Liver (tissue), 9 donors: ENCODE results near the gene BEST3. TPM values are rescaled to one million over a fixed set of nuclear protein-coding genes. Genes with fewer than 3 reads are reported as not detected.

Experiments used
- DNase-seq: peaks from one replicate; pipeline ENCODE4 v3.0.0-alpha.2; 2017; ENCODE audit warnings: low spot score
- H3K27ac ChIP-seq, 2 donors: one replicate each; pipeline ENCODE4 v1.7.0; 2013; ENCODE audit warnings: inconsistent platforms in 2 of 2, low read length in 2 of 2, control low read depth in 1 of 2, low read depth in 1 of 2, mild to moderate bottlenecking in 1 of 2
- H3K27me3 ChIP-seq, 4 donors: one replicate each; pipeline versions ENCODE4 v1.6.1 to v1.7.0; 2013; ENCODE audit warnings: low read length in 3 of 4, inconsistent platforms in 1 of 4, mild to moderate bottlenecking in 1 of 4, moderate library complexity in 1 of 4; ENCODE audit not compliant: control insufficient read depth in 4 of 4, insufficient read depth in 4 of 4
- H3K36me3 ChIP-seq, 4 donors: one replicate each; pipeline versions ENCODE4 v1.6.1 to v1.7.0; 2013; ENCODE audit warnings: low read length in 3 of 4, mild to moderate bottlenecking in 3 of 4, low read depth in 1 of 4, moderate library complexity in 1 of 4; ENCODE audit not compliant: control insufficient read depth in 4 of 4, insufficient read depth in 3 of 4
- H3K4me1 ChIP-seq, 4 donors: one replicate each; pipeline versions ENCODE4 v1.6.1 to v1.7.0; 2013; ENCODE audit warnings: low read length in 3 of 4, mild to moderate bottlenecking in 3 of 4, moderate library complexity in 1 of 4; ENCODE audit not compliant: control insufficient read depth in 4 of 4, insufficient read depth in 4 of 4
- H3K4me3 ChIP-seq, 3 donors: one replicate each; pipeline versions ENCODE4 v1.6.1 to v1.7.0; 2013; ENCODE audit warnings: low read length in 3 of 3, control low read depth in 1 of 3, low read depth in 1 of 3, mild to moderate bottlenecking in 1 of 3
- H3K9ac ChIP-seq, 2 donors: one replicate each; pipeline ENCODE4 v1.7.0; 2013; ENCODE audit warnings: low read length in 2 of 2, mild to moderate bottlenecking in 2 of 2, moderate library complexity in 2 of 2, control low read depth in 1 of 2, low read depth in 1 of 2
- H3K9me3 ChIP-seq, 4 donors: one replicate each; pipeline versions ENCODE4 v1.6.1 to v1.7.0; 2013; ENCODE audit warnings: low read length in 3 of 4; ENCODE audit not compliant: control insufficient read depth in 4 of 4
- EGR1 ChIP-seq, 2 donors: IDR thresholded peaks; 2 replicates each; pipeline ENCODE4 v1.6.1; 2016 to 2018; ENCODE audit warnings: antibody characterized with exemption in 2 of 2, low read depth in 2 of 2
- FOXA1 ChIP-seq: IDR thresholded peaks from 2 replicates; pipeline ENCODE4 v1.6.1; 2016; ENCODE audit warnings: antibody characterized with exemption
- FOXA2 ChIP-seq: IDR thresholded peaks from 2 replicates; pipeline ENCODE4 v1.6.1; 2016; ENCODE audit warnings: antibody characterized with exemption
- GABPA ChIP-seq, 2 donors: IDR thresholded peaks in 1 of 2; conservative IDR thresholded peaks in 1 of 2; 2 replicates each; pipeline ENCODE4 v1.6.1; 2016; ENCODE audit warnings: antibody characterized with exemption in 2 of 2, mild to moderate bottlenecking in 1 of 2, moderate library complexity in 1 of 2
- HNF4A ChIP-seq, 2 donors: conservative IDR thresholded peaks; 2 replicates each; pipeline ENCODE4 v1.6.1; 2016; ENCODE audit warnings: antibody characterized with exemption in 2 of 2, mild to moderate bottlenecking in 2 of 2
- HNF4G ChIP-seq: IDR thresholded peaks from 2 replicates; pipeline ENCODE4 v1.6.1; 2016; ENCODE audit warnings: antibody characterized with exemption
- NR2F2 ChIP-seq: IDR thresholded peaks from 2 replicates; pipeline ENCODE4 v1.6.1; 2016; ENCODE audit warnings: antibody characterized with exemption
- RAD21 ChIP-seq, 2 donors: IDR thresholded peaks; 2 replicates each; pipeline ENCODE4 v1.6.1; 2016; ENCODE audit warnings: antibody characterized with exemption in 2 of 2, mild to moderate bottlenecking in 2 of 2
- RXRA ChIP-seq, 2 donors: IDR thresholded peaks; 2 replicates each; pipeline ENCODE4 v1.6.1; 2017 to 2018; ENCODE audit warnings: antibody characterized with exemption in 2 of 2, mild to moderate bottlenecking in 1 of 2
- SP1 ChIP-seq: IDR thresholded peaks from 2 replicates; pipeline ENCODE4 v1.6.1; 2018; ENCODE audit warnings: antibody characterized with exemption, mild to moderate bottlenecking
- TAF1 ChIP-seq: conservative IDR thresholded peaks from 2 replicates; pipeline ENCODE4 v1.6.1; 2016; ENCODE audit warnings: antibody characterized with exemption, mild to moderate bottlenecking
- YY1 ChIP-seq: IDR thresholded peaks from 2 replicates; pipeline ENCODE4 v1.6.1; 2016; ENCODE audit warnings: antibody characterized with exemption, mild to moderate bottlenecking
- WGBS: extraction: QIAGEN DNeasy Blood & Tissue Kit; methylation state at CpG from one replicate; pipeline ENCODE4 v1.1.7; 2013; 5-methylcytosine and 5-hydroxymethylcytosine counted together
- polyA plus RNA-seq, 2 donors: library from polyadenylated mRNA; stranded (reverse) in 1 of 2; unstranded in 1 of 2; fragments of 200-250 nt in 1 of 2; fragments of >200 nt in 1 of 2; fragmentation: Nextera tagmentation in 1 of 2; extraction: Ambion mirVana in 1 of 2; gene quantifications; one replicate each; pipeline versions ENCODE4 v1.2.1 to v1.2.3, GENCODE V29; 2013 to 2015
- total RNA-seq, 2 donors: library from RNA; depleted of rRNA; stranded (reverse); fragments of >200 nt; gene quantifications; one replicate each; pipeline ENCODE4 v1.2.3, GENCODE V29; 2014
- TF ChIP-seq, protein P1 (sequence below): IDR thresholded peaks from 2 replicates; pipeline ENCODE4 v1.6.1; 2016; ENCODE audit warnings: antibody characterized with exemption, mild to moderate bottlenecking
- TF ChIP-seq, protein P2 (sequence below): IDR thresholded peaks from 2 replicates; pipeline ENCODE4 v1.6.1; 2016; ENCODE audit warnings: antibody characterized with exemption
- TF ChIP-seq, protein P3 (sequence below): IDR thresholded peaks from 2 replicates; pipeline ENCODE4 v1.6.1; 2016; ENCODE audit warnings: antibody characterized with exemption
- TF ChIP-seq, protein P4 (sequence below): IDR thresholded peaks from 2 replicates; pipeline ENCODE4 v1.6.1; 2016; ENCODE audit warnings: antibody characterized with exemption
- TF ChIP-seq, protein P5 (sequence below): fragments of 150-350 bp; IDR thresholded peaks from 2 replicates; pipeline ENCODE4 v1.5.1; 2017; ENCODE audit warnings: improper control_type of control experiment, low read depth, low read length; ENCODE audit not compliant: missing input control
- donor health status: healthy.
- donor health status: healthy.
- donor health status: healthy.
- donor health status: healthy.
- donor health status: healthy.

BEST3 gene
- total and polyA plus RNA-seq, 4 donors = 0.89 TPM; not detected in 3

DNA sequence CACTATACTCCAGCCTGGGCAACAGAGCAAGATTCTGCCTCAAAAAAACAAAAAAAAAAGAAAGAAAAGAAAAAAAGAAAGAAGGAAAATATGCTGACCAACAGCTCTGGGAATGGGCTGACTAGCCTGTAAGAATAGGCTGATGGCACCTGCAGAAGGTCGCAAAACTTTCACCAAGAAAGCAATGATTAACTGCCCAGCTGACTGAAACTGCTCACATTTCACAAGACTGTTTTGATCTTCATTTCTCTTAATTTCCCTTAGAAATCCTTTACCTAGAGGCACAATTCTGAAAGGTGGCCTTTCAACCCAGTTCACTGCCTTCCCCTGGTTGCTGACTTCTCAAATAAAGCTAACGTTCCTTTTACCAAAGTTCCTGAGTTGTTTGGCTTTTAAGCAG is 12.4 kb downstream of the BEST3 start:
- Histone ChIP-seq H3K9ac (no peak overlapping the region), H3K36me3 (no peaks in the 10 kb centered on the region), H3K9me3 (no peaks in the 10 kb centered on the region), H3K4me1 (peaks cover 0 to 5% (median 1%) of the 10 kb centered on the region in 4 donors), H3K4me3 (no peak overlapping the region), H3K27ac (no peak overlapping the region), H3K27me3 (no peaks in the 10 kb centered on the region)
- WGBS = 60% methylated on average over 2 of the region's 2 CpGs
- TF ChIP-seq, protein P1, sequence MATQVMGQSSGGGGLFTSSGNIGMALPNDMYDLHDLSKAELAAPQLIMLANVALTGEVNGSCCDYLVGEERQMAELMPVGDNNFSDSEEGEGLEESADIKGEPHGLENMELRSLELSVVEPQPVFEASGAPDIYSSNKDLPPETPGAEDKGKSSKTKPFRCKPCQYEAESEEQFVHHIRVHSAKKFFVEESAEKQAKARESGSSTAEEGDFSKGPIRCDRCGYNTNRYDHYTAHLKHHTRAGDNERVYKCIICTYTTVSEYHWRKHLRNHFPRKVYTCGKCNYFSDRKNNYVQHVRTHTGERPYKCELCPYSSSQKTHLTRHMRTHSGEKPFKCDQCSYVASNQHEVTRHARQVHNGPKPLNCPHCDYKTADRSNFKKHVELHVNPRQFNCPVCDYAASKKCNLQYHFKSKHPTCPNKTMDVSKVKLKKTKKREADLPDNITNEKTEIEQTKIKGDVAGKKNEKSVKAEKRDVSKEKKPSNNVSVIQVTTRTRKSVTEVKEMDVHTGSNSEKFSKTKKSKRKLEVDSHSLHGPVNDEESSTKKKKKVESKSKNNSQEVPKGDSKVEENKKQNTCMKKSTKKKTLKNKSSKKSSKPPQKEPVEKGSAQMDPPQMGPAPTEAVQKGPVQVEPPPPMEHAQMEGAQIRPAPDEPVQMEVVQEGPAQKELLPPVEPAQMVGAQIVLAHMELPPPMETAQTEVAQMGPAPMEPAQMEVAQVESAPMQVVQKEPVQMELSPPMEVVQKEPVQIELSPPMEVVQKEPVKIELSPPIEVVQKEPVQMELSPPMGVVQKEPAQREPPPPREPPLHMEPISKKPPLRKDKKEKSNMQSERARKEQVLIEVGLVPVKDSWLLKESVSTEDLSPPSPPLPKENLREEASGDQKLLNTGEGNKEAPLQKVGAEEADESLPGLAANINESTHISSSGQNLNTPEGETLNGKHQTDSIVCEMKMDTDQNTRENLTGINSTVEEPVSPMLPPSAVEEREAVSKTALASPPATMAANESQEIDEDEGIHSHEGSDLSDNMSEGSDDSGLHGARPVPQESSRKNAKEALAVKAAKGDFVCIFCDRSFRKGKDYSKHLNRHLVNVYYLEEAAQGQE = no peak
- TF ChIP-seq, protein P2, sequence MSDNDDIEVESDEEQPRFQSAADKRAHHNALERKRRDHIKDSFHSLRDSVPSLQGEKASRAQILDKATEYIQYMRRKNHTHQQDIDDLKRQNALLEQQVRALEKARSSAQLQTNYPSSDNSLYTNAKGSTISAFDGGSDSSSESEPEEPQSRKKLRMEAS = no peak
- TF ChIP-seq RXRA (IDR thresholded peaks at IDR 0.05) (no peak), FOXA2 (no peak), GABPA (IDR thresholded peaks at IDR 0.05 in 1 of 2, conservative IDR thresholded peaks at IDR 0.05 in 1 of 2) (no peak), HNF4A (conservative IDR thresholded peaks at IDR 0.05) (no peak), NR2F2 (no peak), YY1 (no peak), TAF1 (no peak)
- TF ChIP-seq, protein P3, sequence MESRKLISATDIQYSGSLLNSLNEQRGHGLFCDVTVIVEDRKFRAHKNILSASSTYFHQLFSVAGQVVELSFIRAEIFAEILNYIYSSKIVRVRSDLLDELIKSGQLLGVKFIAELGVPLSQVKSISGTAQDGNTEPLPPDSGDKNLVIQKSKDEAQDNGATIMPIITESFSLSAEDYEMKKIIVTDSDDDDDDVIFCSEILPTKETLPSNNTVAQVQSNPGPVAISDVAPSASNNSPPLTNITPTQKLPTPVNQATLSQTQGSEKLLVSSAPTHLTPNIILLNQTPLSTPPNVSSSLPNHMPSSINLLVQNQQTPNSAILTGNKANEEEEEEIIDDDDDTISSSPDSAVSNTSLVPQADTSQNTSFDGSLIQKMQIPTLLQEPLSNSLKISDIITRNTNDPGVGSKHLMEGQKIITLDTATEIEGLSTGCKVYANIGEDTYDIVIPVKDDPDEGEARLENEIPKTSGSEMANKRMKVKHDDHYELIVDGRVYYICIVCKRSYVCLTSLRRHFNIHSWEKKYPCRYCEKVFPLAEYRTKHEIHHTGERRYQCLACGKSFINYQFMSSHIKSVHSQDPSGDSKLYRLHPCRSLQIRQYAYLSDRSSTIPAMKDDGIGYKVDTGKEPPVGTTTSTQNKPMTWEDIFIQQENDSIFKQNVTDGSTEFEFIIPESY = no peak
- TF ChIP-seq, protein P4, sequence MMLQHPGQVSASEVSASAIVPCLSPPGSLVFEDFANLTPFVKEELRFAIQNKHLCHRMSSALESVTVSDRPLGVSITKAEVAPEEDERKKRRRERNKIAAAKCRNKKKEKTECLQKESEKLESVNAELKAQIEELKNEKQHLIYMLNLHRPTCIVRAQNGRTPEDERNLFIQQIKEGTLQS = no peak
- no peak for DNase-seq

DNA sequence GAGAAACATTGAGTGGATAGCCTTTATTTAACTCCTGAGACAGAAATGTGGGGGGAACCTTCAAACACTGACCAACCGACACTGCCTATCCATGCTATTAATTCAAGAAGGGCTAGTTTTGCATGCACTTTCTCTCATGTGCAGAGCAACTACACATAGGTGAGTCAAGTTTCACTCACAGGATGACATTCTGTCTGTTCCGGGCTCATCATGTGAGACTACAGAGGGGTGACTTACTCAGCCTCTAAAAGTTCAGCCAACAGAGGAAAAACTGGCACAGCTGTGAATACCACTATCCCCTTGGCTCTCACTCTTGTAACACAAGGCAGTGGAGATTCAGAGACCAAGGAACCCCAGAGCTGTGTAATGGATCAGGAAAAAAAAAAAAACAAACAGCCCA is 13.3 kb downstream of the BEST3 start:
- peaks cover 0 to 5% (median 1%) of the 10 kb centered on the region in 4 donors for H3K4me1 ChIP-seq
- DNase-seq = no peak
- 94% methylated on average over 2 of the region's 2 CpGs for WGBS
- no peak overlapping the region for H3K4me3 ChIP-seq
- H3K36me3 ChIP-seq = no peaks in the 10 kb centered on the region
- no peaks in the 10 kb centered on the region for H3K9me3 ChIP-seq
- TF ChIP-seq EGR1 (IDR thresholded peaks at IDR 0.05; ENCODE audit: low read depth in 2 of 2) (no peak), HNF4G (no peak), HNF4A (conservative IDR thresholded peaks at IDR 0.05) (no peak), RXRA (IDR thresholded peaks at IDR 0.05) (no peak), FOXA1 (no peak), RAD21 (IDR thresholded peaks at IDR 0.05) (no peak), SP1 (no peak), GABPA (IDR thresholded peaks at IDR 0.05 in 1 of 2, conservative IDR thresholded peaks at IDR 0.05 in 1 of 2) (no peak), YY1 (no peak), TAF1 (no peak), NR2F2 (no peak)
- TF ChIP-seq, protein P3 = no peak
- TF ChIP-seq, protein P2 = no peak
- TF ChIP-seq, protein P1 = no peak
- TF ChIP-seq, protein P4 = no peak
- TF ChIP-seq, protein P5, sequence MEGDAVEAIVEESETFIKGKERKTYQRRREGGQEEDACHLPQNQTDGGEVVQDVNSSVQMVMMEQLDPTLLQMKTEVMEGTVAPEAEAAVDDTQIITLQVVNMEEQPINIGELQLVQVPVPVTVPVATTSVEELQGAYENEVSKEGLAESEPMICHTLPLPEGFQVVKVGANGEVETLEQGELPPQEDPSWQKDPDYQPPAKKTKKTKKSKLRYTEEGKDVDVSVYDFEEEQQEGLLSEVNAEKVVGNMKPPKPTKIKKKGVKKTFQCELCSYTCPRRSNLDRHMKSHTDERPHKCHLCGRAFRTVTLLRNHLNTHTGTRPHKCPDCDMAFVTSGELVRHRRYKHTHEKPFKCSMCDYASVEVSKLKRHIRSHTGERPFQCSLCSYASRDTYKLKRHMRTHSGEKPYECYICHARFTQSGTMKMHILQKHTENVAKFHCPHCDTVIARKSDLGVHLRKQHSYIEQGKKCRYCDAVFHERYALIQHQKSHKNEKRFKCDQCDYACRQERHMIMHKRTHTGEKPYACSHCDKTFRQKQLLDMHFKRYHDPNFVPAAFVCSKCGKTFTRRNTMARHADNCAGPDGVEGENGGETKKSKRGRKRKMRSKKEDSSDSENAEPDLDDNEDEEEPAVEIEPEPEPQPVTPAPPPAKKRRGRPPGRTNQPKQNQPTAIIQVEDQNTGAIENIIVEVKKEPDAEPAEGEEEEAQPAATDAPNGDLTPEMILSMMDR = no peak
- no peak overlapping the region for H3K27ac ChIP-seq
- no peaks in the 10 kb centered on the region for H3K27me3 ChIP-seq
- no peak overlapping the region for H3K9ac ChIP-seq
